HepG2 (cell line): ENCODE results near the gene KCNQ2. TPM values are rescaled to one million over a fixed set of nuclear protein-coding genes. Genes with fewer than 3 reads are reported as not detected.

ENCODE experiments used
- ATAC-seq: fragments of 200-7000 bp; cut with Tn5 transposase; 3 replicates; pipeline ENCODE4 v1.9.1; 2020; ENCODE audit warnings: mild to moderate bottlenecking, moderate library complexity
- BruUV-seq: library from RNA; stranded (reverse); fragments of 400-500 nt; replicated peaks from 2 replicates; lab custom pipeline; 2021; lab: Mats Ljungman, UMichigan
- CTCF ChIA-PET: fragments of 300-600 bp; formaldehyde crosslinking; extraction: SDS; loops from one replicate; lab custom pipeline; 2021; ENCODE audit warnings: low total read pairs, inconsistent platforms, low intra/inter-chr PET ratio; lab: Yijun Ruan, JAX
- POLR2A ChIA-PET: fragments of 350-600 bp; sonication (Branson Sonifier 250); formaldehyde crosslinking; loops from one replicate; lab custom pipeline; 2020; ENCODE audit warnings: antibody characterized with exemption, inconsistent platforms; lab: Yijun Ruan, JAX
- DNase-seq: peaks from one replicate; pipeline ENCODE4 v3.0.0-alpha.2; 2015; ENCODE audit warnings: low spot score
- FAIRE-seq: peaks from 3 replicates; lab custom pipeline; 2011; peaks lifted over from hg19 to GRCh38; lab: Jason Lieb, UNC
- H2AFZ ChIP-seq: one replicate; pipeline ENCODE4 v1.6.1; 2011; ENCODE audit warnings: low read length, inconsistent platforms
- H3K27ac ChIP-seq: fragments of 300-600 bp; 3 replicates; pipeline ENCODE4 v1.8.0; 2011; ENCODE audit warnings: mixed run types, mild to moderate bottlenecking, mixed read lengths, low read length, inconsistent platforms; ENCODE audit not compliant: insufficient read depth; ENCODE audit errors: extremely low read length
- H3K27me3 ChIP-seq, 2 experiments: fragments of 200-600 bp in 1 of 2; 2 replicates in 1 of 2; 3 replicates in 1 of 2; pipeline versions ENCODE4 v1.6.0 to v1.8.0; 2011; ENCODE audit warnings: low read length in 2 of 2, mild to moderate bottlenecking in 2 of 2, moderate library complexity in 2 of 2, inconsistent platforms in 1 of 2; ENCODE audit not compliant: insufficient read depth in 2 of 2, control insufficient read depth in 1 of 2
- H3K36me3 ChIP-seq, 2 experiments: fragments of 200-600 bp in 1 of 2; replicated peaks in 1 of 2; 2 replicates in 1 of 2; 3 replicates in 1 of 2; pipeline versions ENCODE4 v1.5.1 to v1.8.0; 2011; ENCODE audit warnings: low read length in 2 of 2, inconsistent platforms in 1 of 2; ENCODE audit not compliant: insufficient read depth in 2 of 2, control insufficient read depth in 1 of 2
- H3K4me1 ChIP-seq: 2 replicates; pipeline ENCODE4 v1.5.1; 2012; ENCODE audit warnings: low read length, inconsistent platforms; ENCODE audit not compliant: insufficient read depth
- H3K4me2 ChIP-seq: 2 replicates; pipeline ENCODE4 v1.6.0; 2011; ENCODE audit warnings: low read depth, low read length, inconsistent platforms
- H3K4me3 ChIP-seq, 3 experiments: fragments of 200-600 bp in 1 of 3; sonication (generic), shearing (Covaris generic) in 1 of 3; replicated peaks in 1 of 3; 2 replicates each; pipeline ENCODE4 v1.5.1; 2011 to 2016; ENCODE audit warnings: low read length in 3 of 3, inconsistent platforms in 2 of 3, low read depth in 2 of 3, mild to moderate bottlenecking in 2 of 3, control low read depth in 1 of 3, mixed read lengths in 1 of 3; ENCODE audit not compliant: insufficient read depth in 1 of 3
- H3K79me2 ChIP-seq: one replicate; pipeline ENCODE4 v1.6.1; 2011; ENCODE audit warnings: low read length, inconsistent platforms; ENCODE audit not compliant: insufficient read depth
- H3K9ac ChIP-seq: 2 replicates; pipeline ENCODE4 v1.6.0; 2011; ENCODE audit warnings: mild to moderate bottlenecking, low read depth, low read length, inconsistent platforms; ENCODE audit not compliant: insufficient read depth
- H3K9me3 ChIP-seq: 2 replicates; pipeline ENCODE4 v1.5.1; 2012; ENCODE audit warnings: mild to moderate bottlenecking, low read length
- H4K20me1 ChIP-seq: 2 replicates; pipeline ENCODE4 v1.6.0; 2011; ENCODE audit warnings: inconsistent platforms, mild to moderate bottlenecking, low read length, moderate library complexity; ENCODE audit not compliant: insufficient read depth
- GTF2F1 ChIP-seq: fragments of 150-350 bp; IDR thresholded peaks from 2 replicates; pipeline ENCODE4 v1.6.1; 2014; ENCODE audit warnings: low read length
- HNF1B ChIP-seq: sonication (generic); formaldehyde crosslinking; IDR thresholded peaks from 2 replicates; pipeline ENCODE4 v1.5.1; 2020; ENCODE audit warnings: mild to moderate bottlenecking, moderate library complexity, missing genetic modification reagents
- IKZF1 ChIP-seq: fragments of 450-650 bp; IDR thresholded peaks from 2 replicates; pipeline ENCODE4 v1.7.1; 2016
- KAT2B ChIP-seq: fragments of 150-350 bp; IDR thresholded peaks from 2 replicates; pipeline ENCODE4 v1.6.1; 2014; ENCODE audit warnings: low read depth, low read length, borderline replicate concordance
- KLF16 ChIP-seq, 2 experiments: sonication (generic) in 1 of 2; formaldehyde crosslinking in 1 of 2; IDR thresholded peaks; 2 replicates each; pipeline versions ENCODE4 v1.6.1 to v1.8.0; 2016 to 2023; ENCODE audit warnings: missing genetic modification reagents in 2 of 2, missing compliant biosample characterization in 1 of 2
- NFYB ChIP-seq: sonication (generic); formaldehyde crosslinking; IDR thresholded peaks from 2 replicates; pipeline ENCODE4 v1.4.0; 2020; ENCODE audit warnings: missing genetic modification reagents
- SRF ChIP-seq: IDR thresholded peaks from 2 replicates; pipeline ENCODE4 v1.6.1; 2011; ENCODE audit warnings: mild to moderate bottlenecking, low read depth, low read length, moderate library complexity
- TCF12 ChIP-seq, 2 experiments: fragments of 450-650 bp in 1 of 2; sonication (generic) in 1 of 2; formaldehyde crosslinking in 1 of 2; IDR thresholded peaks; 2 replicates each; pipeline versions ENCODE4 v1.6.1 to v1.8.0; 2017 to 2022; ENCODE audit warnings: antibody characterized with exemption in 1 of 2, mild to moderate bottlenecking in 1 of 2, missing genetic modification reagents in 1 of 2, moderate library complexity in 1 of 2
- ZHX2 ChIP-seq, 2 experiments: sonication (generic) in 1 of 2; formaldehyde crosslinking in 1 of 2; IDR thresholded peaks; 2 replicates each; pipeline versions ENCODE4 v1.6.1 to v1.9.0; 2014 to 2022; ENCODE audit warnings: antibody characterized with exemption in 1 of 2, borderline replicate concordance in 1 of 2, inconsistent platforms in 1 of 2, low read depth in 1 of 2, missing genetic modification reagents in 1 of 2
- ZMYM4 ChIP-seq: sonication (generic); formaldehyde crosslinking; IDR thresholded peaks from 2 replicates; pipeline ENCODE4 v1.8.1; 2023; ENCODE audit warnings: mild to moderate bottlenecking, missing genetic modification reagents
- ZNF12 ChIP-seq: sonication (generic); formaldehyde crosslinking; IDR thresholded peaks from 2 replicates; pipeline ENCODE4 v1.5.0; 2020; ENCODE audit warnings: missing genetic modification reagents
- ZNF343 ChIP-seq: sonication (generic); formaldehyde crosslinking; IDR thresholded peaks from 2 replicates; pipeline ENCODE4 v1.4.0; 2020; ENCODE audit warnings: mild to moderate bottlenecking, missing genetic modification reagents
- ZNF503 ChIP-seq: sonication (generic); formaldehyde crosslinking; IDR thresholded peaks from 2 replicates; pipeline ENCODE4 v1.4.0; 2020; ENCODE audit warnings: missing genetic modification reagents
- ZNF709 ChIP-seq: sonication (generic); formaldehyde crosslinking; IDR thresholded peaks from 2 replicates; pipeline ENCODE4 v1.5.0; 2020; ENCODE audit warnings: mild to moderate bottlenecking, missing genetic modification reagents
- ZNF768 ChIP-seq: sonication (generic); formaldehyde crosslinking; IDR thresholded peaks from 2 replicates; pipeline ENCODE4 v1.4.0; 2020; ENCODE audit warnings: missing genetic modification reagents
- ZNF790 ChIP-seq: sonication (generic); formaldehyde crosslinking; IDR thresholded peaks from 2 replicates; pipeline ENCODE4 v1.8.0; 2022; ENCODE audit warnings: missing genetic modification reagents, mild to moderate bottlenecking, borderline replicate concordance
- ZNF83 ChIP-seq: sonication (generic); formaldehyde crosslinking; IDR thresholded peaks from 2 replicates; pipeline ENCODE4 v1.4.0; 2020; ENCODE audit warnings: missing genetic modification reagents, mild to moderate bottlenecking, borderline replicate concordance
- WGBS: methylation state at CpG from one replicate; pipeline ENCODE4 v1.1.6; 2017; ENCODE audit warnings: low lambda C conversion rate; 5-methylcytosine and 5-hydroxymethylcytosine counted together
- in situ Hi-C: cut with HindIII; loops from 2 replicates; pipeline ENCODE4 v1.10.0; 2017; ENCODE audit warnings: low pct_unique_long_range_greater_than_20kb; ENCODE audit not compliant: extremely low pct_ligation_motif_present
- intact Hi-C: fragments of 100-400 bp; cut with micrococcal nuclease; formaldehyde crosslinking; loops from one replicate; pipeline ENCODE4 v1.10.0; 2022; ENCODE audit not compliant: unreplicated experiment
- polyA plus RNA-seq, 8 experiments: library from polyadenylated mRNA; depleted of rRNA in 3 of 8; stranded (reverse) in 7 of 8; unstranded in 1 of 8; fragments of >200 nt; fragmentation: Illumina TruSeq in 4 of 8; extraction: Trizol in 4 of 8; gene quantifications; 2 replicates each; pipeline versions ENCODE4 v1.2.1 to v1.2.3, GENCODE V29; 2011 to 2016; ENCODE audit warnings: low read depth in 4 of 8, missing spikeins in 1 of 8, mixed read lengths in 1 of 8; ENCODE audit not compliant: insufficient read depth in 1 of 8
- total RNA-seq, 5 experiments: library from RNA; depleted of rRNA; stranded (reverse); fragments of >200 nt; fragmentation: Illumina TruSeq; extraction: Trizol; gene quantifications; 2 replicates each; pipeline ENCODE4 v1.2.3, GENCODE V29; 2016; ENCODE audit warnings: low read depth in 1 of 5

KCNQ2 gene
- total and polyA plus RNA-seq, 2 of the 13 experiments (the other 11 are each of a cell fraction or from before 2014, with no cell fraction given) = not detected

- no TSS peak for BruUV-seq
- Histone ChIP-seq H3K4me2 (no peak overlapping the region), H3K4me3 (no peak overlapping the region), H3K36me3 (no peaks in the 10 kb centered on the region), H3K27me3 (peaks cover 14 to 39% of the 10 kb centered on the region in 2 experiments), H3K9me3 (peaks cover 8% of the 10 kb centered on the region; the same call in 1 of the 2 replicates), H2AFZ (no peak overlapping the region), H3K27ac (no peak overlapping the region), H3K4me1 (no peaks in the 10 kb centered on the region), H3K79me2 (no peaks in the 10 kb centered on the region), H3K9ac (no peak overlapping the region), H4K20me1 (peaks cover 4% of the 10 kb centered on the region; the same call in 1 of the 2 replicates)
- intact Hi-C loops (no loop called here), in situ Hi-C loops (no loop called here)
- TF ChIP-seq ZNF12 (CRISPR knock-in tag) (no peak), ZNF503 (CRISPR knock-in tag) (no peak), KLF16 (CRISPR knock-in tag; IDR thresholded peaks at IDR 0.05) (no peak), KAT2B (no peak), IKZF1 (no peak), ZNF790 (CRISPR knock-in tag) (no peak), GTF2F1 (no peak), ZNF83 (CRISPR knock-in tag) (no peak), HNF1B (CRISPR knock-in tag) (no peak), ZNF768 (CRISPR knock-in tag) (no peak), NFYB (CRISPR knock-in tag) (no peak), ZNF709 (CRISPR knock-in tag) (no peak), TCF12 (IDR thresholded peaks at IDR 0.05) (no peak), TCF12 (CRISPR knock-in tag; IDR thresholded peaks at IDR 0.05) (no peak), ZNF343 (CRISPR knock-in tag) (no peak), ZHX2 (IDR thresholded peaks at IDR 0.05; ENCODE audit: low read depth) (no peak), ZHX2 (CRISPR knock-in tag; IDR thresholded peaks at IDR 0.05; ENCODE audit: borderline replicate concordance) (no peak), ZMYM4 (CRISPR knock-in tag) (no peak), SRF (no peak)
- FAIRE-seq (no peak), ATAC-seq (no peak), DNase-seq (no peak)
- 7% methylated on average over 10 of the region's 12 CpGs for WGBS
- POLR2A ChIA-PET = no interaction called here
- CTCF ChIA-PET = no interaction called here
Observed at GRCh38 chr20:63438121-63438520, 34.3 kb downstream of the KCNQ2 start.
